Suprapubic skin (tissue), 4 donors: ENCODE data around the gene GSK3B.

Source experiments
- CTCF ChIP-seq, 2 donors: fragments of 200-600 bp in 1 of 2; fragments of 450-650 bp in 1 of 2; sonication (generic) in 1 of 2; IDR thresholded peaks; one replicate each; pipeline ENCODE4 v1.5.1; 2016 to 2019; ENCODE audit warnings: antibody characterized with exemption in 2 of 2, mild to moderate bottlenecking in 1 of 2, moderate library complexity in 1 of 2
- EP300 ChIP-seq: sonication (generic); formaldehyde crosslinking; IDR thresholded peaks from one replicate; pipeline ENCODE4 v1.6.1; 2017; ENCODE audit warnings: antibody characterized with exemption
- POLR2A ChIP-seq, 2 donors: fragments of 450-650 bp; IDR thresholded peaks; one replicate each; pipeline ENCODE4 v1.6.1; 2017; ENCODE audit warnings: antibody characterized with exemption in 2 of 2, mild to moderate bottlenecking in 2 of 2, moderate library complexity in 2 of 2
- POLR2AphosphoS5 ChIP-seq, 3 donors: sonication (generic); formaldehyde crosslinking; IDR thresholded peaks; one replicate each; pipeline ENCODE4 v1.6.1; 2017; ENCODE audit warnings: antibody characterized with exemption in 3 of 3

GRCh38 chr3:119901148-119901547, 193.1 kb downstream of the GSK3B start:
- no peak for TF ChIP-seq CTCF (IDR thresholded peaks at IDR 0.05)
- no peak for TF ChIP-seq POLR2AphosphoS5 (IDR thresholded peaks at IDR 0.05)
- no peak for TF ChIP-seq POLR2A (IDR thresholded peaks at IDR 0.05)
- no peak for TF ChIP-seq EP300
